Hepatocyte (in vitro differentiated cells): ENCODE data around the gene CYP2S1.

ENCODE experiments used
- CTCF ChIP-seq: fragments of 200-600 bp; sonication (generic); IDR thresholded peaks from 2 replicates; pipeline ENCODE4 v1.5.1; 2016; ENCODE audit warnings: antibody characterized with exemption, mild to moderate bottlenecking; ENCODE audit not compliant: poor library complexity
- EZH2 ChIP-seq: fragments of 200-600 bp; sonication (generic); IDR thresholded peaks from 2 replicates; pipeline ENCODE4 v1.6.1; 2016; ENCODE audit warnings: antibody characterized with exemption, mild to moderate bottlenecking, borderline replicate concordance

DNA sequence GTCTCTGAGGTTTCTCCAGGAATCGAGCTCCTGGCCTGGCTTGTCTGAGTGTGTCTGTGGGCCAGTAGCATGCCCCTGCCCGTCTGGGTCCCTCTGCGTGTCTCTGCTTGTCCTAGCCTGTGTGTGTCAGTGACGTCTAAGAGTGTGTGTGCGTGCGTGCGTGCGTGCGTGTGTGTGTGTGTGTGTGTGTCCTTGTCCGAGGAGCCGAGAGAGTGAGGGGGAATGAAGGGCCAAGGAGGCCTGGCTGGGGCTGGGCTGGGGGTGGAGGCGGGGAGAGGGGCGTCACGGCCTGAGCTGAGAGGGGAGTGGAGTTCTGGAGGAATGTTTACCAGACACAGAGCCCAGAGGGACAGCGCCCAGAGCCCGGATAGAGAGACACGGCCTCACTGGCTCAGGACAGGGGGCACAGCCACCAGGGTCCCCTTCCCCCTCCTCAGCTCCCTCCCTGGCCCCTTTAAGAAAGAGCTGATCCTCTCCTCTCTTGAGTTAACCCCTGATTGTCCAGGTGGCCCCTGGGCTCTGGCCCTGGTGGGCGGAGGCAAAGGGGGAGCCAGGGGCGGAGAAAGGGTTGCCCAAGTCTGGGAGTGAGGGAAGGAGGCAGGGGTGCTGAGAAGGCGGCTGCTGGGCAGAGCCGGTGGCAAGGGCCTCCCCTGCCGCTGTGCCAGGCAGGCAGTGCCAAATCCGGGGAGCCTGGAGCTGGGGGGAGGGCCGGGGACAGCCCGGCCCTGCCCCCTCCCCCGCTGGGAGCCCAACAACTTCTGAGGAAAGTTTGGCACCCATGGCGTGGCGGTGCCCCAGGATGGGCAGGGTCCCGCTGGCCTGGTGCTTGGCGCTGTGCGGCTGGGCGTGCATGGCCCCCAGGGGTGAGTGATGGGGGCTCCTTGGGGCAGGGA, 25.8 kb downstream of the CYP2S1 start, which contains the start of gene AXL:
- TF ChIP-seq CTCF = no peak
- TF ChIP-seq EZH2 = no peak
